Skeletal muscle tissue (tissue), 4 donors: ENCODE results near the gene KRTAP10-2. TPM values are rescaled to one million over a fixed set of nuclear protein-coding genes. Genes with fewer than 3 reads are reported as not detected.

Experiments used
- H3K27ac ChIP-seq: one replicate; pipeline ENCODE4 v1.7.0; 2013; ENCODE audit warnings: mild to moderate bottlenecking, low read depth, low read length, inconsistent platforms
- H3K27me3 ChIP-seq, 3 donors: one replicate each; pipeline ENCODE4 v1.7.0; 2013; ENCODE audit warnings: low read length in 3 of 3; ENCODE audit not compliant: control insufficient read depth in 3 of 3, insufficient read depth in 3 of 3
- H3K36me3 ChIP-seq, 3 donors: one replicate each; pipeline ENCODE4 v1.7.0; 2013; ENCODE audit warnings: low read length in 3 of 3; ENCODE audit not compliant: control insufficient read depth in 3 of 3, insufficient read depth in 3 of 3
- H3K4me1 ChIP-seq, 3 donors: one replicate each; pipeline ENCODE4 v1.7.0; 2013; ENCODE audit warnings: low read length in 3 of 3, mild to moderate bottlenecking in 3 of 3; ENCODE audit not compliant: control insufficient read depth in 3 of 3, insufficient read depth in 3 of 3
- H3K4me3 ChIP-seq, 3 donors: one replicate each; pipeline ENCODE4 v1.7.0; 2013; ENCODE audit warnings: low read length in 3 of 3
- H3K9ac ChIP-seq, 3 donors: one replicate each; pipeline ENCODE4 v1.7.0; 2013; ENCODE audit warnings: low read length in 3 of 3, mild to moderate bottlenecking in 3 of 3, moderate library complexity in 2 of 3, low read depth in 1 of 3
- H3K9me3 ChIP-seq, 3 donors: one replicate each; pipeline ENCODE4 v1.7.0; 2013; ENCODE audit warnings: low read length in 3 of 3; ENCODE audit not compliant: control insufficient read depth in 3 of 3
- total RNA-seq: library from RNA; depleted of rRNA; stranded (reverse); fragments of >200 nt; gene quantifications from one replicate; pipeline ENCODE4 v1.2.3, GENCODE V29; 2014
- donor health status: Osteomylitis.

The KRTAP10-2 gene
- total RNA-seq, 1 donor from 2014 or later: not detected

DNA sequence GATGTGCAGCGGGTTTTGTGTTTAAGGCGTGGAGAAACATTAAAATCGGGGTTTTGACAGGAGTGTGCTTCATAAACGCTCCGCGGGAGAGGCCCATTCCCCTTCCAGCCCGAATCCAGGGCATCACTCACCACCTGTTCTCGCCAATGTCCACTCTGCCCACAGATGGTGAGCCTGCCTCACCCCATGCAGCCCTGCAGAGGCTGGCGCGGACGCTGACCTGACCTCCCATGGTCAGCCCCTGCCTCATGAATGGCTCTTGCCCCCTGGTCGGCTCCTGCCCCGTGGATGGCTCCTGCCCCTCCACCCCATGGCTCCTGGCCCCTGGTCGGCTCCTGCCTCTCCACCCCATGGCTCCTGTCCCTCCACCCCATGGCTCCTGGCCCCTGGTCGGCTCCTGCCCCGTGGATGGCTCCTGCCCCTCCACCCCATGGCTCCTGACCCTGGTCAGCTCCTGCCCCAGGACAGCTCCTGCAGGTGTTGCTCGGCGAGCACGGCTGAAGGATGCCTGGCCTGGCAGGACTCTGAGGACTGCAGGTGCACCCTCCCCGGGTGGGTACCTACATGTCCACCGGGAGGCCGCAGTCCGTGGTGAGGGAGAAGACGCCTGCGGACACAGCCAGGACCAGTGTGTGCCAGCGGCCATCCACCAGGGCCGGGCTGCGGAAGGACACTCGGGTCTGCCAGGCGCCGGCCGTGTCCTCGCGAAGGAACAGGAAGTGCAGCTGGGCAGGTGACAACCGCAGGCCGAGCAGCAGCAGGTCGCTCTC is 18.0 kb downstream of the KRTAP10-2 start:
- Histone ChIP-seq H3K4me1 (no peaks in the 10 kb centered on the region), H3K27ac (no peak overlapping the region), H3K9me3 (no peaks in the 10 kb centered on the region), H3K9ac (no peak overlapping the region), H3K36me3 (no peaks in the 10 kb centered on the region), H3K4me3 (no peak overlapping the region), H3K27me3 (peaks cover 27 to 46% (median 42%) of the 10 kb centered on the region in 3 donors)

DNA sequence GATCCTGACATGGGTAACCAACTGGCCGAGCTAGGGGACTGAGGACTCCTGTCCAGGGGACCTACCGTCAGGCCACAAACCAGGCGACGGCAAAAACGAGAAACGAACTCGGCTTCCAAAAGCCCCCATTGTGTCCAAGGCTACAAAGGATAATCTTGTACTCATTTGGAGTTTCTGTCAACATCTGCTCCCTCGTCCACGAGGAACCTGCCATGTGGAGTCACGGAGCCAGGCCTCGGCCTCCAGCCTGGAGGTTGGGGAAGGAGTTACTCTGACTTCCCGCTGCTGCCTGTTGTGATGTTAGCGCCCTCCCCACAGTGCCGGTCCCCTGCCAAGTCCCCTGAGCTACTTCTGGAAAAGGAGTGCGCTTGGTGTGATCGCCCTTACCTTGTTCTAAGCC is 18.6 kb downstream of the KRTAP10-2 start:
- H3K36me3 ChIP-seq: no peaks in the 10 kb centered on the region
- no peaks in the 10 kb centered on the region for H3K9me3 ChIP-seq
- H3K27me3 ChIP-seq: peaks cover 30 to 51% (median 41%) of the 10 kb centered on the region in 3 donors
- no peak overlapping the region for H3K9ac ChIP-seq
- H3K27ac ChIP-seq: no peak overlapping the region
- no peaks in the 10 kb centered on the region for H3K4me1 ChIP-seq
- no peak overlapping the region for H3K4me3 ChIP-seq

- Histone ChIP-seq H3K27me3 (peaks cover 30 to 52% (median 44%) of the 10 kb centered on the region in 3 donors), H3K4me1 (no peaks in the 10 kb centered on the region)
Measured at GRCh38 chr21:44531606-44532564, 19.4 kb downstream of the KRTAP10-2 start.

GRCh38 chr21:44530903-44531605 is 20.3 kb downstream of the KRTAP10-2 start:
- no peaks in the 10 kb centered on the region for H3K9me3 ChIP-seq
- H3K9ac ChIP-seq: no peak overlapping the region
- H3K27me3 ChIP-seq: peaks cover 30 to 55% (median 44%) of the 10 kb centered on the region in 3 donors
- no peak overlapping the region for H3K4me3 ChIP-seq
- H3K36me3 ChIP-seq: no peaks in the 10 kb centered on the region
- H3K27ac ChIP-seq: no peak overlapping the region
- H3K4me1 ChIP-seq: no peaks in the 10 kb centered on the region

More at GRCh38 chr21:44531606-44532564, 19.4 kb downstream of the KRTAP10-2 start:
- no peak overlapping the region for H3K4me3 ChIP-seq
- no peaks in the 10 kb centered on the region for H3K36me3 ChIP-seq
- no peak overlapping the region for H3K9ac ChIP-seq
- no peaks in the 10 kb centered on the region for H3K9me3 ChIP-seq
- H3K27ac ChIP-seq: no peak overlapping the region

GRCh38 chr21:44530221-44530902 is 20.9 kb downstream of the KRTAP10-2 start:
- H3K9me3 ChIP-seq: no peaks in the 10 kb centered on the region
- no peaks in the 10 kb centered on the region for H3K36me3 ChIP-seq
- no peaks in the 10 kb centered on the region for H3K4me1 ChIP-seq
- no peak overlapping the region for H3K4me3 ChIP-seq
- peaks cover 30 to 55% (median 44%) of the 10 kb centered on the region in 3 donors for H3K27me3 ChIP-seq
- no peak overlapping the region for H3K9ac ChIP-seq
- H3K27ac ChIP-seq: no peak overlapping the region

- Histone ChIP-seq H3K9ac (no peak overlapping the region), H3K4me1 (no peaks in the 10 kb centered on the region), H3K9me3 (no peaks in the 10 kb centered on the region), H3K4me3 (no peak overlapping the region), H3K36me3 (no peaks in the 10 kb centered on the region), H3K27ac (no peak overlapping the region), H3K27me3 (peaks cover 30 to 53% (median 42%) of the 10 kb centered on the region in 3 donors)
Measured at GRCh38 chr21:44529503-44530125, 21.7 kb downstream of the KRTAP10-2 start.

DNA sequence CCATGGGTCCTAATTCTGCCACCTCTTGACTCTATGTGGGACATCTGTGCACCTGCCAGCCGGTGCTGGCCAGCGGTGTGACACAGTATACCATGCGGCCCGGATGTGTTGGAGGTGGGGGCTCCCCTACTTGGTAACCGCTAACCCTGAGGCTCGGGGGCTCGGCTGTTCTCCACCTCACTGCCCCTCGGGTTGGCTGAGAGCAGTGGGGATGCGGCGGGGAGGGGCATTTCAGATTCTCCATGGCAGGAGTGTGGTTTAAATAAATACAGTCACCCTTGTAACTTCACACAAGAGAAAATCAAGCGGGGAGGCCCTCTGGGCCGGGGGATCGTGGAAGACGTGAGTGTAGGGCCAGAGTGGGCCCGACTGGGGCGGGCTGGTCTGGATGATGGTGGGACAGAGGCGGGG is 22.3 kb downstream of the KRTAP10-2 start:
- Histone ChIP-seq H3K4me3 (no peak overlapping the region), H3K9me3 (no peaks in the 10 kb centered on the region), H3K9ac (no peak overlapping the region), H3K36me3 (no peaks in the 10 kb centered on the region), H3K27me3 (peaks cover 30 to 50% (median 42%) of the 10 kb centered on the region in 3 donors), H3K27ac (no peak overlapping the region), H3K4me1 (no peaks in the 10 kb centered on the region)

GRCh38 chr21:44528634-44528995 is 22.7 kb downstream of the KRTAP10-2 start:
- no peak overlapping the region for H3K4me3 ChIP-seq

More at GRCh38 chr21:44528634-44528995, 22.7 kb downstream of the KRTAP10-2 start:
- no peak overlapping the region for H3K27ac ChIP-seq
- peaks cover 30 to 49% (median 42%) of the 10 kb centered on the region in 3 donors for H3K27me3 ChIP-seq
- no peak overlapping the region for H3K9ac ChIP-seq
- H3K4me1 ChIP-seq: no peaks in the 10 kb centered on the region
- no peaks in the 10 kb centered on the region for H3K9me3 ChIP-seq
- no peaks in the 10 kb centered on the region for H3K36me3 ChIP-seq
